Activated CD8-positive, alpha-beta T cell treated with anti-CD3 and anti-CD28 coated beads, Interleukin-2, amount 10 ng/mL, durations not matched to agents 7 days and 5 days (primary cell): Measurements from ENCODE around the gene MYZAP. TPM values are rescaled to one million over a fixed set of nuclear protein-coding genes. Genes with fewer than 3 reads are reported as not detected.
"Not testable (repeated sequence)": the region's sequence is repeated elsewhere in the genome, so short reads cannot be mapped to it uniquely, and the experiment has no call there.

Experiments
- ATAC-seq: fragments of 150-1000 bp; cut with Tn5 transposase; one replicate; pipeline ENCODE4 v1.10.0; 2021; ENCODE audit warnings: moderate library complexity
- CTCF ChIA-PET: fragments of 350-600 bp; sonication (Branson Sonifier 250); formaldehyde crosslinking; loops from one replicate; lab custom pipeline; 2021; ENCODE audit warnings: antibody characterized with exemption; lab: Charles Lee
- POLR2A ChIA-PET: fragments of 350-600 bp; sonication (Branson Sonifier 250); formaldehyde crosslinking; loops from one replicate; lab custom pipeline; 2021; ENCODE audit warnings: antibody characterized with exemption; lab: Charles Lee
- DNase-seq: peaks from one replicate; pipeline ENCODE4 v3.0.0-alpha.2; 2020
- H3K27ac Mint-ChIP-seq: one replicate; pipeline ENCODE4 v1.8.0; 2021; ENCODE audit warnings: mild to moderate bottlenecking, mixed read lengths
- H3K27me3 Mint-ChIP-seq: one replicate; pipeline ENCODE4 v1.8.0; 2021; ENCODE audit warnings: low read depth, mixed read lengths
- H3K36me3 Mint-ChIP-seq: one replicate; pipeline ENCODE4 v1.8.0; 2021; ENCODE audit warnings: low read depth, mixed read lengths
- H3K4me1 Mint-ChIP-seq: one replicate; pipeline ENCODE4 v1.8.0; 2021; ENCODE audit warnings: low read depth, mixed read lengths
- H3K4me3 Mint-ChIP-seq: one replicate; pipeline ENCODE4 v1.8.0; 2021; ENCODE audit warnings: mild to moderate bottlenecking, mixed read lengths
- H3K9me3 Mint-ChIP-seq: one replicate; pipeline ENCODE4 v1.8.0; 2022; ENCODE audit warnings: mixed read lengths; ENCODE audit not compliant: insufficient read depth
- total RNA-seq, 2 experiments: library from RNA; stranded (reverse); gene quantifications; one replicate each; pipeline ENCODE4 v1.2.3, GENCODE V29; 2021

MYZAP gene
- total RNA-seq, 2 experiments from 2014 or later: not detected

DNA sequence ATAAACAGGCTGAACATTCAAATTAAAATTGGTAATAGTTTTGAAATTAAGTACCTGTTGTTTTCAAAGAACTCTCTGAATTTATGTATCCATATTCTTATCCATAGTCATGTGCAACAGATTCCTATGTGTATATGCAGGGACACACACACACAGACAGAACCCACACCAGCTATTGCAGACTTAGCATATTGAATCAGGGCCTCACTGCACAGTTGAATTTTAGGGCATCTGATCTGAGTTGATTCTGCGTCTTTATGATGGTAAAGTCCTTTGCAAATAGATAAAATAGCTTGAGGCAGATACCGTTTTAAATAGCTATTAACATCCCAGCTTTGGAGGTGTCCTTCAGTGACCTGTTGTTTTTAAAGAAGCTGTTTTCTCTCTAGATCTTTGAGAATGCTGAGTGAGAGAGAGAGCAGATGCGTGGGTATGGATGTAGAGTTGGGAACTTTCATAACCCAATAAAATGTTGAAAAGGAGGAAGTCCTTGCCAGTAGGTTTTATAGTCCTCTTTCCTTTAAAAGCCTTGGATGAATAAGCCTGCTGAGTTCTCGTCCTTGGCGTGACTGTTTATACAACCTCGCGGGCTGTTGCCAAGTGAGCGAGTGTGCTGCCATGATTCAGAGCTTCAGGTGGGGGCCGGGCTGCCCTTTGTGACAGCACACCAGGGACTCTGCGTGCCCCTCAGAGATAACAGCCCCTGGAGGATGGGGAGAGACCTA is 18.3 kb downstream of the MYZAP start:
- ATAC-seq: no peak
- no peak overlapping the region for H3K4me3 Mint-ChIP-seq
- H3K36me3 Mint-ChIP-seq: no peaks in the 10 kb centered on the region
- ChIA-PET CTCF (no interaction called here), POLR2A (no interaction called here)
- no peaks in the 10 kb centered on the region for H3K4me1 Mint-ChIP-seq
- no peak overlapping the region for H3K27ac Mint-ChIP-seq
- peaks cover 2% of the 10 kb centered on the region for H3K27me3 Mint-ChIP-seq
- DNase-seq: no peak
- no peaks in the 10 kb centered on the region for H3K9me3 Mint-ChIP-seq

GRCh38 chr15:57611123-57611522 is 19.4 kb downstream of the MYZAP start:
- POLR2A ChIA-PET: no interaction called here
- H3K4me3 Mint-ChIP-seq: no peak overlapping the region
- no peaks in the 10 kb centered on the region for H3K36me3 Mint-ChIP-seq
- no peak overlapping the region for H3K27ac Mint-ChIP-seq
- CTCF ChIA-PET: no interaction called here
- H3K4me1 Mint-ChIP-seq: no peaks in the 10 kb centered on the region
- H3K27me3 Mint-ChIP-seq: no peaks in the 10 kb centered on the region
- no peak for ATAC-seq
- DNase-seq: no peak
- no peaks in the 10 kb centered on the region for H3K9me3 Mint-ChIP-seq

DNA sequence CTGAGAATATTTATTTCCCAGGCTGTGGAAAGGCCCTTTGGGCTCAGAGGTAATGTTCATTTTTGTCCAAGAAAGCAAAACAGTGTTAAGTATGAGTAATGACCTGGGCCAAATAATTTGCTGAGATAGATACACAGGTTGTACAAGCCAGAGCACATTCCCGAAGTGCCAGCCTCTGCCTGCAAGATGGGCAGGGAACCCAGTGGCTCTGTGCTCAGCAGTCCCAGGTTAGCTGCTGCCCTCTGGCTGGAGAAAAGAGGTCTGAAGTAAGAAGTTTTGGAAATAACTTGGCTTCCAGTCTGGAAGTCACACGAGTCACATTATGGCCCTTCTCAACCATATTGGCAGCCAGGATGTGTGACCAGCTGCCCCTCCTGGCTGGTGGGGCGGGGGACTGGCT is 20.2 kb downstream of the MYZAP start:
- Mint-ChIP-seq H3K27me3 (no peaks in the 10 kb centered on the region), H3K4me1 (no peaks in the 10 kb centered on the region), H3K4me3 (no peak overlapping the region), H3K27ac (no peak overlapping the region), H3K9me3 (no peaks in the 10 kb centered on the region), H3K36me3 (no peaks in the 10 kb centered on the region)
- CTCF ChIA-PET: no interaction called here
- ATAC-seq: no peak
- no peak for DNase-seq
- POLR2A ChIA-PET: interaction anchor here (0.9 kb wide), 1 partner anchor 248 kb away, joined by 3 read pairs; no protein-coding TSS in a partner anchor

DNA sequence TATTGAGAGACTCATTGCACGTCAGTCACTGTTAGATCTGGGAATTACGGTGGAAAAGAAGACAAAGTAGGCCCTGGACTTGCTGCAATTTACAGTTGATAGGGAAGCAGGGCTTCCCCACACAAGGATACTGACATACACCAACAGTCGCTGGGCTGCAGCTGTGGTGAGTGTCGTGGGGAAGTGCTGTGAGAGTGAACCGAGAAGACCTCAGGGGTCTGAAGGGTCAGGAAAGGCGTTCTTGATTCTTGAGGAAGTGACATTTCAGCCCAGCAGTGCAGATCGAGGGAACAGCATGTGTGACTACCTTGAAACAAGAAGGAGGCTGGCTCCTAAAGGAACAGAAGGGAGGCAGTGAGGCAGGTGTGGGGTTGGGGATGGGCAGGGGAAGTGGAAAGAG is 22.5 kb downstream of the MYZAP start:
- no peak overlapping the region for H3K4me3 Mint-ChIP-seq
- ChIA-PET CTCF (no interaction called here), POLR2A (no interaction called here)
- H3K27me3 Mint-ChIP-seq: peaks cover 4% of the 10 kb centered on the region
- no peaks in the 10 kb centered on the region for H3K9me3 Mint-ChIP-seq
- no peaks in the 10 kb centered on the region for H3K4me1 Mint-ChIP-seq
- DNase-seq (no peak), ATAC-seq (no peak)
- H3K27ac Mint-ChIP-seq: no peak overlapping the region
- no peaks in the 10 kb centered on the region for H3K36me3 Mint-ChIP-seq

DNA sequence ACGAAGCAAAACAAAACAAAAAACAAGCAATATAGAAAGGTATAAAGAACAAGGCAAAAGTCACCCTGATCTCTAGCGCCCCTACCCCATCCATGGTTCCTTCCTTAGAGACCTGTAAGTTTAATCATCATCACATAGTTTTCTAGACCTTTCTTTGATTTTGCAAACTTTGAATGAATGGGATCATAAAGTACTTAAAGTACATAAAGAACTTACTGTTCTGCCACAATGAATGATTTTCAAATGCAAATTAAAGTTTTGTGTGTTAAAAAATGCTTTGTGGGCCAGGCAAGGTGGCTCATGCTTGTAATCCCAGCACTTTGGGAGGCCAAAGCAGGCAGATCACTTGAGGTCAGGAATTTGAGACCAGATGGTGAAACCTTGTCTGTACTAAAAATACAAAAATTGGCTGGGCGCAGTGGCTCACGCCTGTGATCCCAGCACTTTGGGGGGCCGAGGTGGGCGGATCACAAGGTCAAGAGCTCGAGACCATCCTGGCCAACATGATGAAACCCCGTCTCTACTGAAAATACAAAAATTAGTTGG is 24.3 kb downstream of the MYZAP start:
- DNase-seq, ATAC-seq, H3K9me3 Mint-ChIP-seq, H3K4me3 Mint-ChIP-seq, H3K27ac Mint-ChIP-seq, H3K4me1 Mint-ChIP-seq, POLR2A ChIA-PET, H3K36me3 Mint-ChIP-seq, CTCF ChIA-PET, H3K27me3 Mint-ChIP-seq: not testable (repeated sequence)

DNA sequence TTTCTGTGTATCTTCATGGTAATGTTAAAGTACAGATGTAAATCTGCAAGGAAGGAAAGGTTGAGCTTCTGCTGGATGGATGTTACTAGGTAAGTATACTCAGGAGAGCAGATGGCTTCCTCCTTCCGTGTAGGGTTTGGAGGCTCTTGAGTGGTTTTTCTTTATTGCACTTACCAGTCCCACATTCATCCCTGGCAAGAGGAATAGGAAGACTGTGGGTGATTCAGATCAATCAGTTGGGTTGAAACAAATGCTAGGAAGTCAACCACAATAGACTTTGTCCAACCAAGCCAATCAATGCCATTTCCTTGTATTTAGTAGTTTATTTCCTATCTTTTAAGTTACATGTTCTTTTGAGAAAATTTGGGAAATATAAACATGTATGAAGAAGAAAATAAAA is 26.6 kb downstream of the MYZAP start:
- H3K27me3 Mint-ChIP-seq: peaks cover 11% of the 10 kb centered on the region

GRCh38 chr15:57619746-57620145 is 28.0 kb downstream of the MYZAP start:
- Mint-ChIP-seq H3K27me3 (peaks cover 15% of the 10 kb centered on the region), H3K4me3 (no peak overlapping the region), H3K36me3 (no peaks in the 10 kb centered on the region), H3K27ac (no peak overlapping the region), H3K9me3 (no peaks in the 10 kb centered on the region), H3K4me1 (no peaks in the 10 kb centered on the region)
- ChIA-PET CTCF (no interaction called here), POLR2A (no interaction called here)
- ATAC-seq (no peak), DNase-seq (no peak)

More for the DNA sequence above, 26.6 kb downstream of the MYZAP start:
- CTCF ChIA-PET: no interaction called here
- ATAC-seq (no peak), DNase-seq (no peak)
- Mint-ChIP-seq H3K4me3 (no peak overlapping the region), H3K9me3 (no peaks in the 10 kb centered on the region), H3K4me1 (no peaks in the 10 kb centered on the region), H3K27ac (no peak overlapping the region), H3K36me3 (no peaks in the 10 kb centered on the region)
- POLR2A ChIA-PET: no interaction called here

DNA sequence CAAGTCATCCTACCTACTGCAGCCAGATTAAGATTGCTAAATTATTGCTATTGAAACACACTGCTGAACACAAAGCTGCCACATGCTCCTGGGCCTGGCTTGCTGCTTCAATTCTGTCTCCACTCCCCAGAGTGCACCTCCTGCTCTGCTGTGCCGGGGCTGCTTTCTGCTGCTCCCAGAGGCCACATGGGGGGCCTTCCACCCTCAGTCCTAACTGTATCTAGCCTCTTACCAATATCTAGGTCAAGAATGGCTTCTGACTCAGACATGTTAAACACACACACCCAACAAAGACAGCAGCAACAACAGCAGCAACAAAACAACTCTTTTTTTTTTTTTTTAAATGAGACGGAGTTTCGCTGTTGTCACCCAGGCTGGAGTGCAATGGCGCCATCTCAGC is 33.0 kb downstream of the MYZAP start:
- H3K4me3 Mint-ChIP-seq: no peak overlapping the region
- no peak for DNase-seq
- no peaks in the 10 kb centered on the region for H3K36me3 Mint-ChIP-seq
- ChIA-PET POLR2A (no interaction called here), CTCF (no interaction called here)
- ATAC-seq: no peak
- no peak overlapping the region for H3K27ac Mint-ChIP-seq
- H3K4me1 Mint-ChIP-seq: no peaks in the 10 kb centered on the region
- H3K27me3 Mint-ChIP-seq: peaks cover 20% of the 10 kb centered on the region
- H3K9me3 Mint-ChIP-seq: no peaks in the 10 kb centered on the region

DNA sequence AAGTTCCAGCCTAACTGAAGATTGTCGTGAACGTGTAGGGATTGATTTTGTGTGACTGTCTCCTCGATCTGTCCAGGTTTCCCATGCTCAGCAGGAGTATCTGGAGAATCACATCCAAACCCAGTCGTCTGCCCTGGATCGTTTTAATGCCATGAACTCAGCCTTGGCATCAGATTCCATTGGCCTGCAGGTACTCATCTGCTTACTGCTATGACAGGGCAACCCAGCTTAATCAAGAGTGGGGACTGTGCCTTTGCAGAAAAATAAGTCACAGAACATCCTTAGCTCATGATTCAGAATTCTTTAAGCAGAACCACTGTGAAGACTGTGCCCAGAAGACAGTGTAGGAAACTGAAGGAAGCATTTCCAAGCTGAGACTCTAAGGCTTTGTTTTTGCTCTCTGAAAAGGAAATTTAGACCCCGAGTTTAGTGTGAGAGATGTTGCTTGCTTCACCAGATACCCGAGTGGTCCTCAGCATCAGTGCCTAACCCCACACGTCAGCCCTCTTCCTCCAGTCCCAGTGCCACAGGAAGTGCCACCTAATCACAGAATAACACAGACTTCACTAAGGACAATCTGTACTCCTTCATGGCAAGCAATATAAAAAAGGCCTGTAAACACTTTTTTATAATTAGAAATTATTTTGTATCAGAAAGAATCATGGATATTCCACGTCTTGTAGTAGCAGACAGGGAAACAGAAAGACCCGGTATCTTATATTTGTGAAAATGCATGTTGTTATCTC is 34.2 kb downstream of the MYZAP start:
- Mint-ChIP-seq H3K4me3 (no peak overlapping the region), H3K27me3 (peaks cover 17% of the 10 kb centered on the region), H3K9me3 (no peaks in the 10 kb centered on the region), H3K4me1 (no peaks in the 10 kb centered on the region), H3K27ac (no peak overlapping the region), H3K36me3 (no peaks in the 10 kb centered on the region)
- ChIA-PET CTCF (interaction anchor here (0.8 to 1.2 kb wide), 2 partner anchors 16 to 66 kb away, joined by 3 to 4 read pairs; no protein-coding TSS in a partner anchor), POLR2A (no interaction called here)
- no peak for ATAC-seq
- DNase-seq: no peak

GRCh38 chr15:57626713-57627440 is 35.2 kb downstream of the MYZAP start:
- H3K9me3 Mint-ChIP-seq: no peaks in the 10 kb centered on the region
- no peak for ATAC-seq

GRCh38 chr15:57631386-57632110 is 39.8 kb downstream of the MYZAP start:
- no peak overlapping the region for H3K27ac Mint-ChIP-seq
- no peak for ATAC-seq
- no peak overlapping the region for H3K4me3 Mint-ChIP-seq
- CTCF ChIA-PET: interaction anchor here (1.1 kb wide), 1 partner anchor 8 kb away, joined by 3 read pairs; no protein-coding TSS in a partner anchor
- POLR2A ChIA-PET: no interaction called here
- no peaks in the 10 kb centered on the region for H3K9me3 Mint-ChIP-seq
- no peaks in the 10 kb centered on the region for H3K36me3 Mint-ChIP-seq
- DNase-seq: no peak
- peaks cover 2% of the 10 kb centered on the region for H3K27me3 Mint-ChIP-seq
- H3K4me1 Mint-ChIP-seq: no peaks in the 10 kb centered on the region

More at GRCh38 chr15:57626713-57627440, 35.2 kb downstream of the MYZAP start:
- ChIA-PET CTCF (no interaction called here), POLR2A (no interaction called here)
- Mint-ChIP-seq H3K36me3 (no peaks in the 10 kb centered on the region), H3K4me1 (no peaks in the 10 kb centered on the region), H3K27me3 (peaks cover 17% of the 10 kb centered on the region), H3K4me3 (no peak overlapping the region), H3K27ac (no peak overlapping the region)
- DNase-seq: no peak
